Measurements from ENCODE around the gene GSTM1. TPM values are rescaled to one million over a fixed set of nuclear protein-coding genes. Genes with fewer than 3 reads are reported as not detected.
"Not testable (repeated sequence)": the region's sequence is repeated elsewhere in the genome, so short reads cannot be mapped to it uniquely, and the experiment has no call there.

Gene GSTM1
- total and polyA plus RNA-seq, 2 of the 8 experiments (the other 6 are each of a cell fraction or from before 2014, with no cell fraction given) = 16.7 to 42.5 TPM

DNA sequence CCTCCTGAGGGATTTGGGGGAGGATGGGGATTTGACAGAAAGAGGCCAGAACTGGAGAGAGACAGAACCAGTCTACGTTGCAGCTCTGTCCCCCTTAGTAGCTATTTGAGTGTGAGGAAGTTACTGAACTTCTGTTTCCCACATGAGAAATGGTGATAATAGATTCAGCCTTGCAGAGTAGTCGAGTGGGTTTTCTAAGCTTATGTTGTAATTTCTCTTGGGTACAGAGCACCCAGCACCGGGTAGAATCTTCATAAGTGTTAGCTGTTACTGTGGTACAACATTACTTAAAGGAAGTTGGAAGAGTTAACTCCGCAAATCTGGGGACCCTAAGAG lies 27.0 kb upstream of the GSTM1 start:
- not testable (repeated sequence) for H4K91ac ChIP-seq (replicated peaks; ENCODE audit: insufficient read length, low read length); H4K5ac ChIP-seq (ENCODE audit: insufficient read length, low read depth, low read length)
- 84% methylated on average over 3 of the region's 4 CpGs; no CpG with 5 or more reads in 1 of the 2 experiments for WGBS, 2 experiments (ENCODE audit: extremely low coverage in 1 of 2, insufficient coverage in 1 of 2, insufficient read length in 1 of 2, insufficient replicate concordance in 2 of 2, low coverage in 1 of 2, low lambda C conversion rate in 2 of 2, missing lambda C conversion rate in 1 of 2)

More for the DNA sequence above, 27.0 kb upstream of the GSTM1 start:
- H2BK12ac ChIP-seq (ENCODE audit: low read depth, low read length); H2AFZ ChIP-seq (ENCODE audit: low read length); FAIRE-seq; H3K9me3 ChIP-seq (ENCODE audit: insufficient read depth in 2 of 2, low read depth in 1 of 2, low read length in 1 of 2); H3K18ac ChIP-seq (ENCODE audit: extremely low read depth, low read length); H3K36me3 ChIP-seq (ENCODE audit: control insufficient read depth in 2 of 4, insufficient read depth in 4 of 4, low read length in 3 of 4); H3K27me3 ChIP-seq (replicated peaks in 1 of 4; ENCODE audit: control insufficient read depth in 3 of 4, extremely low read depth in 1 of 4, insufficient read depth in 3 of 4, low read length in 3 of 4); H2BK20ac ChIP-seq (ENCODE audit: low read length); H3K27ac ChIP-seq (ENCODE audit: low read depth, low read length); H2AK5ac ChIP-seq (ENCODE audit: low read depth, low read length); H3K4me1 ChIP-seq (replicated peaks in 1 of 4; ENCODE audit: control insufficient read depth in 3 of 4, insufficient read depth in 4 of 4, low read length in 3 of 4); H3K23me2 ChIP-seq (ENCODE audit: low read depth, low read length); H4K20me1 ChIP-seq (replicated peaks in 1 of 2; ENCODE audit: control insufficient read depth in 1 of 2, insufficient read depth in 2 of 2, low read length in 2 of 2); POLR2A ChIA-PET (ENCODE audit: partially characterized antibody); H3K23ac ChIP-seq (ENCODE audit: insufficient read length); H3K4ac ChIP-seq (replicated peaks; ENCODE audit: insufficient read length, low read depth, low read length); H2BK120ac ChIP-seq (replicated peaks; ENCODE audit: low read depth, low read length); H3K56ac ChIP-seq (replicated peaks; ENCODE audit: insufficient read length, low read depth, low read length); H3K9ac ChIP-seq (replicated peaks in 1 of 4; ENCODE audit: extremely low read depth in 1 of 4, low read depth in 3 of 4, low read length in 3 of 4); H3K4me2 ChIP-seq (ENCODE audit: insufficient read depth in 1 of 2, low read depth in 2 of 2, low read length in 2 of 2); H3K79me2 ChIP-seq (ENCODE audit: control insufficient read depth in 1 of 2, insufficient read depth in 2 of 2, low read length in 2 of 2); H2BK5ac ChIP-seq (ENCODE audit: low read depth, low read length); DNase-seq (ENCODE audit: low read depth in 1 of 2, low spot score in 2 of 2); H3K79me1 ChIP-seq (ENCODE audit: low read depth, low read length); H3K4me3 ChIP-seq (ENCODE audit: extremely low read depth in 1 of 4, insufficient read depth in 2 of 4, low read depth in 3 of 4, low read length in 4 of 4); H2BK15ac ChIP-seq (ENCODE audit: low read length); H4K8ac ChIP-seq (ENCODE audit: extremely low read depth, insufficient read depth, low read length); H3K14ac ChIP-seq (ENCODE audit: insufficient read length): not testable (repeated sequence)
- CTCF ChIA-PET (ENCODE audit: partially characterized antibody) = interaction anchor here (1.1 to 3.8 kb wide), 5 partner anchors 10 to 115 kb away, joined by 3 to 24 read pairs (median 3); no protein-coding TSS in a partner anchor
